GM19023 (cell line): ENCODE measurements around the gene COPS7A.
"Not testable (repeated sequence)": the region's sequence is repeated elsewhere in the genome, so short reads cannot be mapped to it uniquely, and the experiment has no call there.

ENCODE experiments used
- ATAC-seq: cut with Tn5 transposase; IDR thresholded peaks from one replicate; pipeline ENCODE4 v1.9.1; 2021; ENCODE audit warnings: mild to moderate bottlenecking, moderate library complexity; ENCODE audit not compliant: unreplicated experiment

The COPS7A gene

DNA sequence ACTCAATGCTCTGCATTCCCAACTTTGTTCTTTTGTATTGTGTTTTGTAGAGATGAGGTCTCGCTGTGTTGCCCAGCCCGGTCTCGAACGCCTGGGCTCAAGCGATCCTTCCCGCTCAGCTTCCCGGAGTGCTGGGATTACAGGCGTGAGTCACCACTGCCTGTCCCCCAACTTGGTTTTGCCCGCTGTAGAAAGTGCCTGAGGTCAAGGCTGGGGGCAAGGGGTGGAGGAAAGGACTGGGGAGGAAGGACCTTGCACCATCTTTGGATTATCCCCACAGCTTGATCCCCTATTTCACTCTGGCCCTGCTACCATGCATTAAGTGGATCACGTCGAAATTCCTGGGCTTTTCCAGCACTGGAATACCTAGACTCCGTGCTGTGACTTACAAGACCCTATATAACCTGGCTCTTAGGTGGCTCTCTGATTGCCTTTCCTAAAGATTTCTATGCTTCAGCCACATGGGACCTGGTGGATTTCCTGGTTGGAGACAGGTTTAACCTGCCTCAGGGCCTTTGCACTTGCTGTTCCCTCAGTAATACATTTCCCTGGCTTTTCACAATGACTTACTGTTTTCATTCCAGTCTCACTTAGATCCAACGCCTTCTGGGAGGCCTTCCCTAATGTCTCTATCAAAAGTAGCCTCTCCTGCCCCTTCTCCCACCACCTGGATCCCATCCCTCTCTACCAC is 22.6 kb upstream of the COPS7A start:
- no peak for ATAC-seq

DNA sequence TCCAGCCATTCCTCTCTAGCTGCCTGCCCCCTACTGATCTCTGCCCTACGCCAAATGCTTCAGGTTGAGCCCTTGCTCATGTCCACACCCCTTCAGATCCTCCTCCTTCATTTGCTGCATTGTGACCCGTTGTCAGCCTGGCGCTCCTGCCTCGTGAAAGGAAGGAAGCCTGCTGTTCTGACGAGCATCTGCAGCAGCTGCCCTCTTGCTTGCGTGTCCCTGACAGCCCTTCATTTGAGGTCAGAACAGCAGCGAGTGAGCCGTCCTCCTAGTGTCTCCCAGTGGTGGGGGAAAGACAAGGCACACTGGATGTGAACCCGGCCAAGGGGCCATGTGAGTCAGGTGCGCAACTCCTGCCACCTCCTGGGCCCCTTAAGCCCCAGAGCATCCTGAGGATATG is 20.2 kb upstream of the COPS7A start:
- ATAC-seq = no peak

DNA sequence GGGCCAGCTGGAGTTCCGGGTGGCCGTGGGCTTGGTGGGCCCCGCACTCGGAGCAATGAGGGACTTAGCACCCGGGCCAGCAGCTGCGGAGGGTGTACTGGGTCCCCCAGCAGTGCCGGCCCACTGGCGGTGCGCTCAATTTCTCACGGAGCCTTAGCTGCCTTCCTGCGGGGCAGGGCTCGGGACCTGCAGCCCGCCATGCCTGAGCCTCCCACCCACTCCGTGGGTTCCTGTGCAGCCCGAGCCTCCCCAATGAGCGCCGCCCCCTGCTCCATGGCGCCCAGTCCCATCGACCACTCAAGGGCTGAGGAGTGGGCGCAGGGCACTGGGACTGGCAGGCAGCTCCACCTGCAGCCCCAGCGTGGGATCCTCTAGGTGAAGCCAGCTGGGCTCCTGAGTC is 15.5 kb upstream of the COPS7A start:
- ATAC-seq = not testable (repeated sequence)

DNA sequence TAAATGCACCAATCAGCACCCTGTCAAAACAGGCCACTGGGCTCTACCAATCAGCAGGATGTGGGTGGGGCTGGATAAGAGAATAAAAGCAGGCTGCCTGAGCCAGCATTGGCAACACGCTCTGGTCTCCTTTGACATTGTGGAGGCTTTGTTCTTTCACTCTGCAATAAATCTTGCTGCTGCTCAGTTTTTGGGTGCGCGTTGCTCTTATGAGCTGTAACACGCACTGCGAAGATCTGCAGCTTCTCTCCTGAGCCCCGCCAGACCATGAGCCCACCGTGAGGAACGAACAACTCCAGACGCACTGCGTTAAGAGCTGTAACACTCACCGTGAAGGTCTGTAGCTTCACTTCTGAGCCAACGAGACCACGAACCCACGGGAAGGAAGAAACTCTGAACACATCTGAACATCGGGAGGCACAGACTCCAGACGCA is 14.9 kb upstream of the COPS7A start:
- ATAC-seq = no peak

DNA sequence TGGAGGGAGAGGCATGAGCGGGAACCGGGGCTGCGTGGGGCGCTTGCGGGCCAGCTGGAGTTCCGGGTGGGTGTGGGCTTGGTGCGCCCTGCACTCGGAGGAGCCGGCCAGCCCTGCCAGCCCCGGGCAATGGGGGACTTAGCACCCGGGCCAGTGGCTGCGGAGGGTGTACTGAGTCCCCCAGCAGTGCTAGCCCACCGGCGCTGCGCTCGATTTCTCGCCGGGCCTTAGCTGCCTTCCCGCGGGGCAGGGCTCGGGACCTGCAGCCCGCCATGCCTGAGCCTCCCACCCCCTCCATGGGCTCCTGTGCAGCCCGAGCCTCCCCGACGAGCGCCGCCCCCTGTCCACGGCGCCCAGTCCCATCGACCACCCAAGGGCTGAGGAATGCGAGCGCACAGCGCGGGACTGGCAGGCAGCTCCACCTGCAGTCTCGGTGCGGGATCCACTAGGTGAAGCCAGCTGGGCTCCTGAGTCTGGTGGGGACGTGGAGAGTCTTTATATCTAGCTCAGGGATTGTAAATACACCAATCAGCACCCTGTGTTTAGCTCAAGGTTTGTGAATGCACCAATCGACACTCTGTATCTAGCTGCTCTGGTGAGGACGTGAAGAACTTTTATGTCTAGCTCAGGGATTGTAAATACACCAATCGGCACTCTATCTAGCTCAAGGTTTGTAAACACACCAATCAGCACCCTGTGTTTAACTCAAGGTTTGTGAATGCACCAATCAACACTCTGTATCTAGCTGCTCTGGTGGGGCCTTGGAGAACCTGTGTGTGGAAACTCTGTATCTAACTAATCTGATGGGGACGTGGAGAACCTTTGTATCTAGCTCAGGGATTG is 7.6 kb upstream of the COPS7A start:
- not testable (repeated sequence) for ATAC-seq

DNA sequence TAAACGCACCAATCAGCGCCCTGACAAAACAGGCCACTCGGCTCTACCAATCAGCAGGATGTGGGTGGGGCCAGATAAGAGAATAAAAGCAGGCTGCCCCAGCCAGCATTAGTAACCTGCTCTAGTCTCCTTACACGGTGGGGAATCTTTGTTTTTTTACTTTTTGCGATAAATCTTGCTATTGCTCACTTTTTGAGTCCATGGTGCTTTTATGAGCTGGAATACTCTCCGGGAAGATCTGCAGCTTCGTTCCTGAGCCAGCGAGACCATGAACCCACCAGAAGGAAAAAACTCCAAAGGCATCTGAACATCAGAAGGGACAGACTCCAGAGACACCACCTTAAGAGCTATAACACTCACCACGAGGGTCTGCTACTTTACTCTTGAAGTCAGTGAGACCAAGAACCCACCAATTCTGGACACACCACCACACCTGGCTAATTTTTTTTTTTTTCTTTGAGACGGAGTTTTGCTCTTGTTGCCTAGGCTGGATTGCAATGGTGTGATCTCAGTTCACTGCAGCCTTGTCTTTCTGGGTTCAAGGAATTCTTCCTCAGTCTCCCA is 6.9 kb upstream of the COPS7A start:
- no peak for ATAC-seq

DNA sequence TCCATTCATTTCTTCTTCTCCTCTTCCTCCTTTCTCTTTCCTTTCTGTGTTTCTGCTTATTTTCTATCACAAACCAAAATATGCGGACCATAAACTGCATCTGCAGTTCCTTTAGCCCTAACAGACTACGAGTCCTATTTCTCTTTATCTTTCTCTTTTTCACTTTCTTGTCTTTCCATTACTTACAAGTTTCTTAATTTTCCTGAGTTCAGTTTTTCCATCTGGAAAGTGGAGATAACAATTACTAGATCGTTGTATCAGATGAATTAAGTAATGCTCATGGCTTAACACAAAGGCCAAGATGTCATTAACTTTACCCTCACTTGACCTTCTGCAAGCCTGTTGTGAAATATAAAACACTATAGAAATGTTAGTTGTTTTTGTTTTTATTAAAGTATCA is 983 bp upstream of the COPS7A start:
- ATAC-seq = no peak

DNA sequence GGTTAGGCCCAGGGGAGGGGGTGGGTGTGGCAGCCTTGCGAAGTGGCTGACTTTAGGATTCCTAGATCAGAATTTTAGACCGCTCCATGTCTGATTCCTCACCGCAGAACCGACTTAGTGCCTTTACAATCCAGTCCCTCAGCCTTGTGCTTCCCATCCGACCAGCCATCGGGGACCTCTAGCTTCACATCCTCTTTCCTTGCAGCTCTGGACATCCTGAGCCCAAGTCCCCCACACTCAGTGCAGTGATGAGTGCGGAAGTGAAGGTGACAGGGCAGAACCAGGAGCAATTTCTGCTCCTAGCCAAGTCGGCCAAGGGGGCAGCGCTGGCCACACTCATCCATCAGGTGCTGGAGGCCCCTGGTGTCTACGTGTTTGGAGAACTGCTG is 557 bp downstream of the COPS7A start:
- ATAC-seq = peak; percentile 16

DNA sequence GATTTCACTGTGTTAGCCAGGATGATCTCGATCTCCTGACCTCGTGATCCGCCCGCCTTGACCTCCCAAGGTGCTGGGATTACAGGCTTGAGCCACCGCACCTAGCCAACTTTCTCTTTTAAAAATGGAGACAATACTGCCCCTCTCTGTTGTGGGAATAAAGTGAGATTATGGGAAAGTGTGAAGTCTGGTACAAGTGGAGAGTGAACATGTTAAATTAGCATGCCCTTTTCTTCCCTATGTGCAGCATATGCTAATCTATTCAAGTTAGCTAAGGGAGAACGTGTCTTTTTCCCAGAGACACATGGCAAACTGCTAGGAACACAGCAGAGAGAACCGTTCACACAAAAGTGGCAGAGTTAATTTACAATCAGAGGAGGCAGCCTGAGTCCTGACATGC is 1.5 kb downstream of the COPS7A start:
- no peak for ATAC-seq

DNA sequence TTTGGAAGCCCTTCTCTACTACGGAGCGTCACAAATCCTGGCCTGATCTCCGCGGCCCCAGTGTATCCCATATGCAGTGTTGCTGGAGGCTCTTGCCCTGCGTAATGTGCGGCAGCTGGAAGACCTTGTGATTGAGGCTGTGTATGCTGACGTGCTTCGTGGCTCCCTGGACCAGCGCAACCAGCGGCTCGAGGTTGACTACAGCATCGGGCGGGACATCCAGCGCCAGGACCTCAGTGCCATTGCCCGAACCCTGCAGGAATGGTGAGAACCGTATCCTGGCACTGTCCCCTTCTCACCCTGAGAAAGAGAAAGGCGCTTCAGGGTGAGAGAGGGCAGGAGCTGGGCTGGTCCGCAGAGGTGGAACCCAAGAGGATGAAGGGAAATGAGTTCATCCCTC is 5.3 kb downstream of the COPS7A start:
- ATAC-seq = no peak

DNA sequence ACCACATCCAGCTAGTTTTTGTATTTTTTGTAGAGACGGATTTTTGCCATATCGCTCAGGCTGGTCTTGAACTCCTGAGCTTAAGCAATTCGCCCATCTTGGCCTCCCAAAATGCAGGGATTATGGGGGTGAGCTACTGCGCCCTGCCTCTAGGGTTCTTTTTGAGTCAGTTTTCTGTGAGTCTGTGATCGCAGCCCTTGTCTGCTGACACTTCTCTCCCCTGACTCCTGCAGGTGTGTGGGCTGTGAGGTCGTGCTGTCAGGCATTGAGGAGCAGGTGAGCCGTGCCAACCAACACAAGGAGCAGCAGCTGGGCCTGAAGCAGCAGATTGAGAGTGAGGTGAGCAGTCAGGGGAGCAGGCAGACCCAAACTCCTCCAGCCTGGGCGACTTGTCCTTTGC is 6.3 kb downstream of the COPS7A start:
- ATAC-seq = no peak

DNA sequence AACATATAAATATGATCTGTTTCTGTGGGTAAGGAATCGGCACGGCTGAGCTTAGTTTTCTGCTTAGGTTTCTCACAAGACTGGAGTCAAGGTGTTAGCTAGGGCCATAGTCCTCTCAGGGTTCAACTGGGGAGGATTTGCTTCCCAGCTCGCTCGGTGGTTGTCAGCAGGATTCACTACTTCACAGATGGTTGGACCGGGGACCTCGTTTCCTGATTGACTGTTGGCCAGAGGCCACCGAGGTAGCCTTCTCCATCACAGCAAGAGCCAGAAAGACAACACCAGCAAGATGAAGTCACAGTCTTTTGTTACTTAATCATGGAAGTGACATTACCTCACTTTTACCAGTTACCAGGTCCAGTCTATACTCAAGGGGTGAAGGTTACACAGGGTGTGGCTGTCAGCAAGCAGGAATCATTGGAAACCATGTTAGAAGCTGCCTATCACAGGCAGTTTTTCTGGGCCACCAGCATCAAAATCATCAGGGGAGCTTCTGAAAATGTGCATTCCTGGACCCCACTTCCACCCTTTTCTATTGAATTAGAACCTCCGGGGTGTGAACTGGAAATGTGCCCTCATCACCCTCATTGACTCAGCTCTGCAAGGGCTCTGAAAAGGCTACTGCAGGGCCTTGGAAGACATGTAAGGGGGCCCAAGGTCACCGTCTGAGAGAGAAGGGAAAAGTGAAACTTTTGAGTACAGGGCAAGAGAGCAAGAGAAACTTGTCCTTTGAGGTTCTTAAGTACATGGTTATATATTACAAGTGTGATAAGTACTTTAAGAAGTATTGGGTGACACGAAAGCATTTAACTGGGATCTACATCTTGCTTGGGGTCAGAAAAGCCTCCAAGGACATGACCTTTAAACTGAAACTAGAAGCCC is 10.9 kb downstream of the COPS7A start:
- no peak for ATAC-seq

DNA sequence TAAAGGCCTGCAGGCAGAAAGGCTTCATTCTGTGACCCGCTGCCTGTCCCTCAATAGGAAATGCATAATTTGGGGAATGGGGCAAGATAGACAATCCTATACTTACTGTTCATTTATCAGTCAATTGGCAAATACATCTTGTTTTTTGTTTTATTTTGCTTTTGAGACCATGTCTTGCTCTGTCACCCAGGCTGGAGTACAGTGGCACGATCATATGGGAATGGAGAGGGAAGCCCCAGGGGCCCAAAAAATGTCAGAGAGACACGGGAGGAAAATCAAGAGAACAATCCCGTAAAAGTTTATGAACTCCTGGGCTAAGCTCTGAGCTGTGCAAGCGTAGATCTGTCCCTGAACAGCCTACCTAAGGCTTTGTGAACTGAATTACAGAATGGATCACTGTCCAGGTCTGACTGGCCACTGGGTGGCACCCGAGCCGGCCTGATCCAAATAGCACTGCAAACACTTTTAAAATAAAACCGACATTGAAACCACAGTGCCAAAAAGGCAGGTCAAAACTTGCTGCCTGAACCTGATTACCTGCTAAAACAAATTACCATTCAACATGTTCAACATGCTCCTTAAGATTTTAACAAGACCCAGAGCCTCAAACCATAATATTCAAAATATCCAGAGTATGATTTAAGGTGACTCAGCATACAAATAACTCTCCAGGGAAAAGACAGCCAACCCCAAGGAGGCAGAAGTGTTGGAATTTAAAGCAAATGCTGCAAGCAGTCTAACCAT is 11.8 kb downstream of the COPS7A start:
- no peak for ATAC-seq

DNA sequence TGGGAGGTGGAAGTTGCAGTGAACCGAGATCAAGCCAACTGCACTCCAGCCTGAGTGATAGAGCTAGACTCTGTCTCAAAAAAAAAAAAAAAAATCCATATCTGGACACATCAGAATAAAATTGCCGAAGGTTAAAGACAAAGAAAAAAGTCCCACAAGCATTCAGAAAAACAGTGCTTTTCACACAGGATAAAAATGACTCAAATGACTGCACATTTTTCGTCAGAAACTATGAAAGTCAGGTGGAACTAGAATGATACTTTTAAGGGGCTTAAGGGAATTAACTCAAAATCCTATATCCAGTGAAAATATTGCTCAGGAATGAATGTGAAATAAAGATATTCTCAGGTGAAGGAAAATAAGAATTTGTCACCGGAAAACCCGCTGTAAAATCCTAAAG is 12.9 kb downstream of the COPS7A start:
- ATAC-seq = no peak

DNA sequence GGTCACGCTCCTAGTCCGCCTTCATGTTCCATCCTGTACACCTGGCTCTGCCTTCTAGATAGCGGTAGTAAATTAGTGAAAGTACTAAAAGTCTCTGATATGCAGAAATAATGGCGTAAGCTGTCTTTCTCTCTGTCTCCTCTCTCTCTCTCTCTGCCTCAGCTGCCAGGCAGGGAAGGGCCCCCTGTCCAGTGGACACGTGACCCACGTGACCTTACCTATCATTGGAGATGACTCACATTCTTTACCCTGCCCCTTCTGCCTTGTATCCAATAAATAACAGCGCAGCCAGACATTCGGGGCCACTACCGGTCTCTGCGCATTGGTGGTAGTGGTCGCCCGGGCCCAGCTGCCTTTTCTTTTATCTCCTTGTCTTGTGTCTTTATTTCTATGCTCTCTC is 18.2 kb downstream of the COPS7A start:
- not testable (repeated sequence) for ATAC-seq

DNA sequence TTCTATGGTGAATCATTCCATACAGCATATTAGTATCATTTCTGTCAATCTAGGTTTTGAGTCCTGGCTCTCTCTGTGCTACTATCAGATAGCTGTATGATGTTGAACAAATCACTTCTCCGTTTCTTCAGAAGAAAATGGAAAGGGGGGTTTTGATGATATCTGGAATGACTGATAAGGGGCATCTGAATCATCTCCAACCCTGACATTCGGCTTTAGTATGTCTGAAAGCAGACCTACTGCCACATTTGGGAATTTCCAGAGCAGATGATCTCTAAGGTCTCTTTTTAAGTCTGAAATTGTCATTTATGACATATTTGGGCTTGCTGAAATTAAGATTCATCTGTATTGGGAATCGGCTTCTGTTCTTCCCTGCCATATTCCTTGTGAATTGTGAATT is 19.0 kb downstream of the COPS7A start:
- no peak for ATAC-seq

DNA sequence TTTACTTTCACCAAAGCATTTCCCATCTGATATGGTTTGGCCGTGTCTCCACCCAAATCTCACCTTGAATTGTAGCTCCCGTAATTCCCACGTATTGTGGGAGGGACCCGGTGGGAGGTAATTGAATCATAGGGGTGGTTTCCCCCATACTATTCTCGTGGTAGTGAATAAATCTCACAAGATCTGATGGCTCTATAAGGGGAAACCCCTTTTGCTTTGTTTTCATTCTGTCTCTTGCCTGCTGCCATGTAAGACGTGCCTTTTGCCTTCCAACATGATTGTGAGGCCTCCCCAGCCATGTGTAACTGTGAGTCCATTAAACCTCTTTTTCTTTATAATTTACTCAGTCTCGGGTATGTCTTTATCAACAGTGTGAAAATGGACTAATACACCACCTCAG is 19.5 kb downstream of the COPS7A start:
- not testable (repeated sequence) for ATAC-seq

DNA sequence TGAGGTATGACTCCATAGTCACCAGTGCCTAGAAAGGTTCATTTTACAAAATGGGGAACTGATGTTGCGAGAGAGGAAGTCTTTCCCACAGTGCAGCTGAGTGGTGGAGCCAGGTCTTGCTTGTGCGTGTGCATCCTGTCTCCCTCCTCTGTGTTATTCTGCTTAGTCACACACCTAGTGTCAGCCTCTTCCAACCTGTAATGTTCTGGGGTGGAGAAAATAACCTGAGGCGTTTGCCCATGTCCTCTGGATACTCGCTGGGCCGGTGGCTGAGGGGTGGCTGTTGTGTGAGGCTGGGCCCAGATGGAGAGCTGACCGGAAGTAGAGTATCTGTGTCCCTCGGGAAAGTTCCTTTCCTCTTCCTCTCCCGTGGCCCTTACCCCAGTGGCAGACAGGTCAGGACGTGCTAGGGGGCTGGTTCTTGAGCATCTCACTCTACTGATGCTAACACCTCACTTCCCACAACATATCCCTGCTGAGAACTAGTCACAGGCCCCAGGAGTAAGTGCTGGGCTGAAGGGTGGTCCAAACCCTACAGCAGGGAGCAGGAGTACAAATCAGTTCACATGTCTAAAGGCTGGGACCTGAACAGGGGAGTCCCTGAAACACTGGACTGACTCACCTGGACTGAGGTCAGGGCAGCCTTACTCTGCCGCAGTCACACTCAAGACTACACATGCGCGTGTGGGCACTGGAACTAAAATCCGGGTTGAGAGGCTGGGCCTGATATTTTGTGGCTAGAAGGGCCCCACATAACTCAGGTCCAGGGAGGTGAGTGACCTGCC is 22.1 kb downstream of the COPS7A start:
- no peak for ATAC-seq

DNA sequence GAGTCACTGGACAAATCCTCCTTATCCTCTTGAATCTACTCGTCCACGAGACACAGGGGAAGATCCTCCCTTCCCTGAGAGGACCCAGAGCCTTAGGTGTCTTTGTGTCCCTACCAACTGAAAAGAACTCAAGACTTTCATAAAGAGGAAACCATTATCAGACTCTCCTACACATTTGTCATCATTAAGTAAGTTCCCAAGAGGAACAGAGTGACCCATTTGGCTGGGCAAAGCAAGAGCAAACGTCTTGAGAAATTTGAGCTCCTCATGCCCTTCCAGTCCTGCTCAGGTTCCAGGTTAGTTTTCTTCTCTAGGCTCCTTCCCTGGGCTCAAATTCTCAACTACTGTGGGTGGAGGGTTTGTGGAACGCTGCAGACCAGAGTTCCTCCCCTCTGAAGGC is 23.4 kb downstream of the COPS7A start:
- no peak for ATAC-seq

DNA sequence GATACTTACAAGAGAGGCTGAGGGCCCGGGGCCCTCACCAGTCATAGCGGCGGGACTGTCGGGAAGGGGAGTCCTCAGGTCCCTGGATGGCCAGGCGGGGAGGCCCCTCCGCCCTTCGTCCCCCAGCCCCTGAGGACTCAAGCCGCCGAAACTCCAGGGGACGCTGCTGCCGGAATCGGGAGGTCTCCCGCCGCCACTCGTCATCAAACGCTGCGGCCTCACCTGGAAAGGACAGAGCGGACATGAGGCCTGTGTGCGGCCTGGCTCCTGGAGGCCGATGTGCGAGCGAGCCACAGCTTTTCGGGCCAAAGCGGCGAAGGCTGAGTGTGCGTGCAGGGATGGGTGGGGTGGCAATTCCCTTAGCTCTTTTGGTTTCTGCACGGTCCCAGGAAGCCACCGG is 24.9 kb downstream of the COPS7A start:
- ATAC-seq = no peak
